ENCODE data around the gene USP34. TPM values are rescaled to one million over a fixed set of nuclear protein-coding genes. Genes with fewer than 3 reads are reported as not detected.

USP34 gene
- total RNA-seq, 1 donor from 2014 or later, result 95.9 TPM

GRCh38 chr2:61426267-61426897 lies 44.5 kb downstream of the USP34 start:
- Mint-ChIP-seq H3K4me3 (no peak overlapping the region), H3K9me3 (no peaks in the 10 kb centered on the region), H3K4me1 (peaks cover 12% of the 10 kb centered on the region), H3K27me3 (ENCODE audit: low read depth) (no peaks in the 10 kb centered on the region), H3K36me3 (ENCODE audit: low read depth) (peaks cover 7% of the 10 kb centered on the region), H3K27ac (ENCODE audit: unreplicated experiment) (peak overlapping the region; percentile 29)
- TF ChIP-seq CTCF (conservative IDR thresholded peaks at IDR 0.05), result peak; percentile 64
- DNase-seq (ENCODE audit: low read depth, low spot score), result peak; percentile 35

- H3K9me3 Mint-ChIP-seq, result no peaks in the 10 kb centered on the region
- no peak for DNase-seq (ENCODE audit: low read depth, low spot score)
- no peak overlapping the region for H3K27ac Mint-ChIP-seq (ENCODE audit: unreplicated experiment)
Measured at GRCh38 chr2:61425605-61426155, 45.2 kb downstream of the USP34 start.

GRCh38 chr2:61423714-61424113 lies 47.2 kb downstream of the USP34 start:
- no peak overlapping the region for H3K4me3 Mint-ChIP-seq
- peaks cover 12% of the 10 kb centered on the region for H3K4me1 Mint-ChIP-seq
- no peaks in the 10 kb centered on the region for H3K9me3 Mint-ChIP-seq

More at GRCh38 chr2:61425605-61426155, 45.2 kb downstream of the USP34 start:
- no peaks in the 10 kb centered on the region for H3K27me3 Mint-ChIP-seq (ENCODE audit: low read depth)
- TF ChIP-seq CTCF (conservative IDR thresholded peaks at IDR 0.05), result no peak
- no peak overlapping the region for H3K4me3 Mint-ChIP-seq
- peaks cover 12% of the 10 kb centered on the region for H3K4me1 Mint-ChIP-seq
- peaks cover 7% of the 10 kb centered on the region for H3K36me3 Mint-ChIP-seq (ENCODE audit: low read depth)

DNA sequence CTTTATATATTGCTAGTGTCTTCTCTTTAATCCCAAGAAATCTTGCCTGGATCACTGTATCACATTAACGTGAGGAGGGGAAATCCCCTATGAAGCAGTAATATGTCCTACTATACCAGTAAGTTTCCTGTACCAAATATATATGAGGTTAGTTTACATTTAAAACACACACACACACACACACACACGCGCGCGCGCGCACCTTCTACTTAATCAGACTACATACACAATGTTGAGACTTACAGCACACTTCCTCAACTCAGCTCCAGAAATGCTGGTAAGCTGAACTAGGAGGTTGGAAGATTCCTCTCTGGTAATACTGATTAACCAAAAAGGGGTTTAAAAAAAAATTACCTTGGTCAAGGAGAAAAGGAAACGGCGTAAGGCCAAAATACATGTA lies 49.3 kb downstream of the USP34 start:
- no peak overlapping the region for H3K27ac Mint-ChIP-seq (ENCODE audit: unreplicated experiment)
- H3K9me3 Mint-ChIP-seq, result no peaks in the 10 kb centered on the region
- no peak for TF ChIP-seq CTCF (conservative IDR thresholded peaks at IDR 0.05)
- H3K4me1 Mint-ChIP-seq, result peaks cover 6% of the 10 kb centered on the region
- H3K36me3 Mint-ChIP-seq (ENCODE audit: low read depth), result peaks cover 5% of the 10 kb centered on the region
- no peak overlapping the region for H3K4me3 Mint-ChIP-seq
- H3K27me3 Mint-ChIP-seq (ENCODE audit: low read depth), result no peaks in the 10 kb centered on the region
- no peak for DNase-seq (ENCODE audit: low read depth, low spot score)

More at GRCh38 chr2:61423714-61424113, 47.2 kb downstream of the USP34 start:
- H3K27me3 Mint-ChIP-seq (ENCODE audit: low read depth), result no peaks in the 10 kb centered on the region
- H3K27ac Mint-ChIP-seq (ENCODE audit: unreplicated experiment), result no peak overlapping the region
- TF ChIP-seq CTCF (conservative IDR thresholded peaks at IDR 0.05), result no peak
- peaks cover 7% of the 10 kb centered on the region for H3K36me3 Mint-ChIP-seq (ENCODE audit: low read depth)
- DNase-seq (ENCODE audit: low read depth, low spot score), result no peak

DNA sequence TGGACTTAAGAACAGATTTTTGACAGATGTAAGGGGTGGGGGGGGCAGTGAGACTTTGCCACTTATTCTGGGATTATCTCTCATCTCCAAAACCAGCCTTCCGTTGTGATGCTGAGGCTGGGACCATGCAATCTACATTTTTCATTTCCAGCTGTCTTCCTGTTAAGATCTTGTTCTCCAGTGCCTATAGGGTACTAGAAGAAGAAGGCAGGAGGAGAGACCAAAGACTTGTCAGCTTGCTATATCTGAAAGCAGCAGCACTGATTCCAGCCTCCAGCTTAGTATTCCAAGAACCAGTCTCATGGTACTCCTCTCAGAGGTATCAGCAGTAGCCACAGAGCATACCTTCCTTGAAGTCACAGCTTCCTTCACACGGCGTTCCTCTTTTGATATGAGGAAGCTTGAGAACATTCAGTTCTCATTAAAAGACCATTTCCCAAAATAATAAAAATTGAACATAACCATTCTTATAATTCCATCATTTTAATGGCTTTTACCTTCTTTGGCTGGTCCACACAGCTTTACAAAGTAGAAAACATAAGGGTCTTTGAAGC lies 49.8 kb downstream of the USP34 start:
- TF ChIP-seq CTCF (conservative IDR thresholded peaks at IDR 0.05), result no peak
- no peaks in the 10 kb centered on the region for H3K9me3 Mint-ChIP-seq
- H3K27ac Mint-ChIP-seq (ENCODE audit: unreplicated experiment), result no peak overlapping the region
- H3K4me3 Mint-ChIP-seq, result no peak overlapping the region
- H3K36me3 Mint-ChIP-seq (ENCODE audit: low read depth), result peaks cover 5% of the 10 kb centered on the region
- DNase-seq (ENCODE audit: low read depth, low spot score), result no peak
- peaks cover 3% of the 10 kb centered on the region for H3K4me1 Mint-ChIP-seq
- no peaks in the 10 kb centered on the region for H3K27me3 Mint-ChIP-seq (ENCODE audit: low read depth)

All from neural crest cell (in vitro differentiated cells).